ENCODE results near the gene CCR6.
"Not testable (repeated sequence)": the region's sequence is repeated elsewhere in the genome, so short reads cannot be mapped to it uniquely, and the experiment has no call there.

DNA sequence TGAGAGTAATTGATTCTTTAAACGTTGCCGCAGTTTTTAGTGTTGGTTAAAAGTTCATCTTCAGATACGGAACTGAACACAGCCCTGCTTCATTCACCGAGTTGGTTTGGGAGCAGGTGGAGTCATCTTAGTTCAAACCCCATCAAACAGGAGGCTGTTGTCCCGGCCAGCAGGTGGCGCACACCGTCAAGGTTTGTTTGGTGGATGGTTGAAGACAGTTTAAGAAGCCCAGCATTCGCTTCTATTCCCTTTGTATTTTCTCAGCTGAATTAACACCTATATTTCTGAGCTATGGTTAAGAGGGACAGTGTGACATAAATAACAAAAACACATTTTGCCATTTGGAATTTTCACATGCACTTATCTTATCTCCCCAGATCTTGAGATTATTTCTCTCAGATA, 60.0 kb downstream of the CCR6 start:
- TF ChIP-seq, protein P1, sequence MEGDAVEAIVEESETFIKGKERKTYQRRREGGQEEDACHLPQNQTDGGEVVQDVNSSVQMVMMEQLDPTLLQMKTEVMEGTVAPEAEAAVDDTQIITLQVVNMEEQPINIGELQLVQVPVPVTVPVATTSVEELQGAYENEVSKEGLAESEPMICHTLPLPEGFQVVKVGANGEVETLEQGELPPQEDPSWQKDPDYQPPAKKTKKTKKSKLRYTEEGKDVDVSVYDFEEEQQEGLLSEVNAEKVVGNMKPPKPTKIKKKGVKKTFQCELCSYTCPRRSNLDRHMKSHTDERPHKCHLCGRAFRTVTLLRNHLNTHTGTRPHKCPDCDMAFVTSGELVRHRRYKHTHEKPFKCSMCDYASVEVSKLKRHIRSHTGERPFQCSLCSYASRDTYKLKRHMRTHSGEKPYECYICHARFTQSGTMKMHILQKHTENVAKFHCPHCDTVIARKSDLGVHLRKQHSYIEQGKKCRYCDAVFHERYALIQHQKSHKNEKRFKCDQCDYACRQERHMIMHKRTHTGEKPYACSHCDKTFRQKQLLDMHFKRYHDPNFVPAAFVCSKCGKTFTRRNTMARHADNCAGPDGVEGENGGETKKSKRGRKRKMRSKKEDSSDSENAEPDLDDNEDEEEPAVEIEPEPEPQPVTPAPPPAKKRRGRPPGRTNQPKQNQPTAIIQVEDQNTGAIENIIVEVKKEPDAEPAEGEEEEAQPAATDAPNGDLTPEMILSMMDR (IDR thresholded peaks at IDR 0.05) = peak in 1 of 4 experiments; percentile 32
- not testable (repeated sequence) for TF ChIP-seq POLR2A, POLR2AphosphoS5 (IDR thresholded peaks at IDR 0.05)

Measured in sigmoid colon (tissue), 4 donors.